ENCODE measurements around the gene PHLDB1. TPM values are rescaled to one million over a fixed set of nuclear protein-coding genes. Genes with fewer than 3 reads are reported as not detected.

The PHLDB1 gene
- total RNA-seq, 1 experiment from 2014 or later, result 37.1 TPM

GRCh38 chr11:118651820-118652219 lies 44.4 kb downstream of the PHLDB1 start:
- intact Hi-C loops (cut with micrococcal nuclease; ENCODE audit: unreplicated experiment), result no loop called here
- no peaks in the 10 kb centered on the region for H3K4me1 Mint-ChIP-seq (ENCODE audit: low read depth, unreplicated experiment)
- no peak overlapping the region for H3K27ac Mint-ChIP-seq (ENCODE audit: unreplicated experiment)
- H3K9me3 Mint-ChIP-seq (ENCODE audit: low read depth, unreplicated experiment), result no peaks in the 10 kb centered on the region
- H3K36me3 Mint-ChIP-seq (ENCODE audit: insufficient read depth, unreplicated experiment), result peaks cover 5% of the 10 kb centered on the region
- H3K27me3 Mint-ChIP-seq (ENCODE audit: unreplicated experiment), result no peaks in the 10 kb centered on the region
- TF ChIP-seq, protein P1, sequence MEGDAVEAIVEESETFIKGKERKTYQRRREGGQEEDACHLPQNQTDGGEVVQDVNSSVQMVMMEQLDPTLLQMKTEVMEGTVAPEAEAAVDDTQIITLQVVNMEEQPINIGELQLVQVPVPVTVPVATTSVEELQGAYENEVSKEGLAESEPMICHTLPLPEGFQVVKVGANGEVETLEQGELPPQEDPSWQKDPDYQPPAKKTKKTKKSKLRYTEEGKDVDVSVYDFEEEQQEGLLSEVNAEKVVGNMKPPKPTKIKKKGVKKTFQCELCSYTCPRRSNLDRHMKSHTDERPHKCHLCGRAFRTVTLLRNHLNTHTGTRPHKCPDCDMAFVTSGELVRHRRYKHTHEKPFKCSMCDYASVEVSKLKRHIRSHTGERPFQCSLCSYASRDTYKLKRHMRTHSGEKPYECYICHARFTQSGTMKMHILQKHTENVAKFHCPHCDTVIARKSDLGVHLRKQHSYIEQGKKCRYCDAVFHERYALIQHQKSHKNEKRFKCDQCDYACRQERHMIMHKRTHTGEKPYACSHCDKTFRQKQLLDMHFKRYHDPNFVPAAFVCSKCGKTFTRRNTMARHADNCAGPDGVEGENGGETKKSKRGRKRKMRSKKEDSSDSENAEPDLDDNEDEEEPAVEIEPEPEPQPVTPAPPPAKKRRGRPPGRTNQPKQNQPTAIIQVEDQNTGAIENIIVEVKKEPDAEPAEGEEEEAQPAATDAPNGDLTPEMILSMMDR (IDR thresholded peaks at IDR 0.05; ENCODE audit: unreplicated experiment), result no peak
- CTCF ChIA-PET, result no interaction called here
- no peak for DNase-seq
- no peak overlapping the region for H3K4me3 Mint-ChIP-seq (ENCODE audit: low read depth, unreplicated experiment)
- no TSS peak for BruUV-seq (replicated peaks)

GRCh38 chr11:118652681-118653181 lies 45.3 kb downstream of the PHLDB1 start:
- Mint-ChIP-seq H3K9me3 (ENCODE audit: low read depth, unreplicated experiment) (no peaks in the 10 kb centered on the region), H3K27ac (ENCODE audit: unreplicated experiment) (no peak overlapping the region), H3K4me1 (ENCODE audit: low read depth, unreplicated experiment) (no peaks in the 10 kb centered on the region), H3K36me3 (ENCODE audit: insufficient read depth, unreplicated experiment) (peaks cover 10% of the 10 kb centered on the region), H3K27me3 (ENCODE audit: unreplicated experiment) (no peaks in the 10 kb centered on the region), H3K4me3 (ENCODE audit: low read depth, unreplicated experiment) (no peak overlapping the region)
- CTCF ChIA-PET, result no interaction called here
- no TSS peak for BruUV-seq (replicated peaks)
- TF ChIP-seq, protein P1 (IDR thresholded peaks at IDR 0.05; ENCODE audit: unreplicated experiment), result no peak
- intact Hi-C loops (cut with micrococcal nuclease; ENCODE audit: unreplicated experiment), result no loop called here
- no peak for DNase-seq

DNA sequence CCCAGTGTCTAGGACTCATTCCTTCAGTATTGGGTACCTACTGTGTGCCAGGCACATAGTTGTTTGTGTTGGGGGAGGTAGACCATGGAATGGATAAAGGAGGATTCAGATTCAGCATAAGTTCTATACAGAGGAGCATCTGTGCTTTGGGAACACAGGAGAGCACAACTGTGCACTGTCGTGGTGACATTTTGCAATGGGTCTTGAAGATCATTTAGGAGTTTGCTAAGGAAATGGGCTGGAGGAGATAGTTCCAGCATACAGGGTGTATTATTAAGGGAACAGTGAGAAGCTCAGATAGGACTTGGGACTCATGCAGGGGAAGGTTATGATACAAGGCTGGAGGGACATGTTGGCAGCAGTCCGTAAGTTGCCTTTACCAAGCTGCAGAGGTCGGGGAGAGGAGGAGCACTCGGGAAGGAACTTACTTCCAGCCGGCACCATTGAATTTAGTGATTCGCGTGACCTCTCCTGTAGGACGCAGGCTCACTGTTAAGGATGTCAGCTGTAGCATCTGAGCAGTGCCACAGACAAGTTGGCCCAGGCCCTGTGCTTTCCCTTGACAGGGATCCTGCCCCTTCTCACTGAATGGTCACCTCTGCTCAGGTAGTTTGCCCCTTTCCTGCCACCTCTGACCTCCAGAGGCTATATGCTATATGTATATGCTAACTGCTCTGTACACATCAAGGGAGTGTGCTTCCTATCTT lies 46.4 kb downstream of the PHLDB1 start:
- Mint-ChIP-seq H3K9me3 (ENCODE audit: low read depth, unreplicated experiment) (no peaks in the 10 kb centered on the region), H3K36me3 (ENCODE audit: insufficient read depth, unreplicated experiment) (peaks cover 10% of the 10 kb centered on the region), H3K4me1 (ENCODE audit: low read depth, unreplicated experiment) (no peaks in the 10 kb centered on the region), H3K27me3 (ENCODE audit: unreplicated experiment) (no peaks in the 10 kb centered on the region), H3K4me3 (ENCODE audit: low read depth, unreplicated experiment) (no peak overlapping the region), H3K27ac (ENCODE audit: unreplicated experiment) (no peak overlapping the region)
- CTCF ChIA-PET, result no interaction called here
- DNase-seq, result no peak
- TF ChIP-seq, protein P1 (IDR thresholded peaks at IDR 0.05; ENCODE audit: unreplicated experiment), result no peak
- intact Hi-C loops (cut with micrococcal nuclease; ENCODE audit: unreplicated experiment), result no loop called here
- BruUV-seq (replicated peaks), result no TSS peak

DNA sequence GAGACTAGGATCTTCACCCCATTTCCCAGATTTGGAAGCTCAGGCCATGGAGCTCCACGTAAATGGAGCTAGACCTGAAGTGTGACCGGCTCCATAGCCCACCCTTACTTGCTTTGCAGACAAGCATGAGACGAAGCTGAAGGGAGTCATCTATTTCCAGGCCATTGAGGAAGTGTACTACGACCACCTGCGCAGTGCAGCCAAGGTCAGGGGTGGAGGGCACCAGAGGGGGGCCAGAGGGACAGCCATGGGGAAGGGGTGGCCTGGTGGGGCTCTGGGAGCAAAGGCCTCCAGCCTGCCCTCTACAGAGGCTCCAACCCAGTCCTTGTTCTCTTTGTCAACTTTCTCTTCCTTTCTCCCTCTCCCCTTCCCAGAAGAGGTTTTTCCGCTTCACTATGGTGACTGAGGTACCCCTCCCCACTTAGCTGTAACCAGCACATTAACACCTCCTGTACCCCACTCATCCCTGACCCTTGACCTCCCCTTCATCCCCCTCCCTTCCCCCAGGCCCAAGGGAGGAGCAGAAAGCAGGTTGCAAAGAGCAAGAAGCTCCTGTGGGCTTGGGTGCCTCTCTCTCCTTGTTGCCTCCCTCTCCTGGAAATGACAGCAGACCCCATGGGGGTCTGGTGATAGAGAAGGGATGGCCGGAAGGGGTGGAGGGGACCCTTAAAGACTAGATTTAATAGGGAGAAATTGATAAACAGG lies 48.2 kb downstream of the PHLDB1 start:
- CTCF ChIA-PET, result no interaction called here

More for the DNA sequence above, 48.2 kb downstream of the PHLDB1 start:
- no TSS peak for BruUV-seq (replicated peaks)
- Mint-ChIP-seq H3K9me3 (ENCODE audit: low read depth, unreplicated experiment) (no peaks in the 10 kb centered on the region), H3K4me3 (ENCODE audit: low read depth, unreplicated experiment) (no peak overlapping the region), H3K4me1 (ENCODE audit: low read depth, unreplicated experiment) (no peaks in the 10 kb centered on the region), H3K36me3 (ENCODE audit: insufficient read depth, unreplicated experiment) (peaks cover 15% of the 10 kb centered on the region), H3K27me3 (ENCODE audit: unreplicated experiment) (no peaks in the 10 kb centered on the region), H3K27ac (ENCODE audit: unreplicated experiment) (no peak overlapping the region)
- TF ChIP-seq, protein P1 (IDR thresholded peaks at IDR 0.05; ENCODE audit: unreplicated experiment), result no peak
- DNase-seq, result no peak
- intact Hi-C loops (cut with micrococcal nuclease; ENCODE audit: unreplicated experiment), result loop anchor here (5.0 kb wide), 1 partner anchor 48 kb away; the partner anchor contains the start of gene PHLDB1
